Endothelial cell (in vitro differentiated cells): ENCODE data around the gene IP6K2. TPM values are rescaled to one million over a fixed set of nuclear protein-coding genes. Genes with fewer than 3 reads are reported as not detected.

Experiments
- DNase-seq: peaks from one replicate; pipeline ENCODE4 v3.0.0; 2021; ENCODE audit warnings: low spot score
- H3K27ac Mint-ChIP-seq: one replicate; pipeline ENCODE4 v1.8.0; 2021; ENCODE audit warnings: mixed read lengths, inconsistent platforms; ENCODE audit not compliant: unreplicated experiment
- H3K27me3 Mint-ChIP-seq: one replicate; pipeline ENCODE4 v1.8.0; 2021; ENCODE audit warnings: mild to moderate bottlenecking, moderate library complexity, mixed read lengths, inconsistent platforms; ENCODE audit not compliant: unreplicated experiment
- H3K36me3 Mint-ChIP-seq: one replicate; pipeline ENCODE4 v1.8.0; 2021; ENCODE audit warnings: mild to moderate bottlenecking, low read depth, mixed read lengths, inconsistent platforms; ENCODE audit not compliant: unreplicated experiment
- H3K4me1 Mint-ChIP-seq: one replicate; pipeline ENCODE4 v1.8.0; 2021; ENCODE audit warnings: mild to moderate bottlenecking, mixed read lengths, inconsistent platforms; ENCODE audit not compliant: unreplicated experiment
- H3K4me3 Mint-ChIP-seq: one replicate; pipeline ENCODE4 v1.8.0; 2021; ENCODE audit warnings: mild to moderate bottlenecking, mixed read lengths, inconsistent platforms; ENCODE audit not compliant: unreplicated experiment
- H3K9me3 Mint-ChIP-seq: one replicate; pipeline ENCODE4 v1.8.0; 2021; ENCODE audit warnings: mixed read lengths, inconsistent platforms; ENCODE audit not compliant: unreplicated experiment
- CTCF ChIP-seq: fragments of 200-600 bp; sonication (generic); IDR thresholded peaks from one replicate; pipeline ENCODE4 v1.5.0; 2021; ENCODE audit warnings: antibody characterized with exemption; ENCODE audit not compliant: unreplicated experiment
- total RNA-seq: library from RNA; stranded (reverse); fragmentation: NEBNext Ultra II Directional; extraction: Animal tissue kit (Norgen Biotek cat#: 25700); gene quantifications from one replicate; pipeline ENCODE4 v1.2.1, GENCODE V29; 2021; ENCODE audit not compliant: unreplicated experiment

The IP6K2 gene
- total RNA-seq, 1 donor from 2014 or later = 87.9 TPM

- peaks cover 17% of the 10 kb centered on the region for H3K4me1 Mint-ChIP-seq
Observed at GRCh38 chr3:48678566-48679380, 38.2 kb downstream of the IP6K2 start.

GRCh38 chr3:48678056-48678455 lies 39.0 kb downstream of the IP6K2 start:
- Mint-ChIP-seq H3K4me3 (peak overlapping the region; percentile 15), H3K36me3 (peaks cover 53% of the 10 kb centered on the region), H3K9me3 (no peaks in the 10 kb centered on the region), H3K27me3 (peaks cover 11% of the 10 kb centered on the region), H3K27ac (no peak overlapping the region), H3K4me1 (peaks cover 10% of the 10 kb centered on the region)
- TF ChIP-seq CTCF = no peak
- no peak for DNase-seq

More at GRCh38 chr3:48678566-48679380, 38.2 kb downstream of the IP6K2 start:
- H3K9me3 Mint-ChIP-seq = no peaks in the 10 kb centered on the region
- peak overlapping the region; percentile 15 for H3K4me3 Mint-ChIP-seq
- no peak for TF ChIP-seq CTCF
- H3K27me3 Mint-ChIP-seq = peaks cover 11% of the 10 kb centered on the region
- H3K27ac Mint-ChIP-seq = no peak overlapping the region
- DNase-seq = no peak
- H3K36me3 Mint-ChIP-seq = peaks cover 51% of the 10 kb centered on the region

- Mint-ChIP-seq H3K27ac (no peak overlapping the region), H3K4me1 (no peaks in the 10 kb centered on the region), H3K9me3 (no peaks in the 10 kb centered on the region), H3K36me3 (peaks cover 47% of the 10 kb centered on the region), H3K27me3 (peaks cover 4% of the 10 kb centered on the region), H3K4me3 (no peak overlapping the region)
- no peak for DNase-seq
- TF ChIP-seq CTCF = no peak
Observed at GRCh38 chr3:48674505-48674904, 42.5 kb downstream of the IP6K2 start.

- no peak for TF ChIP-seq CTCF
- no peak for DNase-seq
- Mint-ChIP-seq H3K27me3 (peaks cover 4% of the 10 kb centered on the region), H3K4me1 (no peaks in the 10 kb centered on the region), H3K4me3 (no peak overlapping the region), H3K9me3 (no peaks in the 10 kb centered on the region), H3K27ac (no peak overlapping the region), H3K36me3 (peaks cover 34% of the 10 kb centered on the region)
Observed at GRCh38 chr3:48672522-48672921, 44.5 kb downstream of the IP6K2 start.

- DNase-seq = no peak
- H3K4me3 Mint-ChIP-seq = no peak overlapping the region
- H3K27me3 Mint-ChIP-seq = peaks cover 8% of the 10 kb centered on the region
Observed at GRCh38 chr3:48664929-48665328, 52.1 kb downstream of the IP6K2 start.

More at GRCh38 chr3:48664929-48665328, 52.1 kb downstream of the IP6K2 start:
- Mint-ChIP-seq H3K27ac (no peak overlapping the region), H3K9me3 (no peaks in the 10 kb centered on the region), H3K4me1 (peaks cover 7% of the 10 kb centered on the region), H3K36me3 (peaks cover 9% of the 10 kb centered on the region)
- no peak for TF ChIP-seq CTCF
